HG03175 (cell line): ENCODE results near the gene ABHD5.
"Not testable (repeated sequence)": the region's sequence is repeated elsewhere in the genome, so short reads cannot be mapped to it uniquely, and the experiment has no call there.

Source experiments
- ATAC-seq: cut with Tn5 transposase; IDR thresholded peaks from one replicate; pipeline ENCODE4 v1.9.1; 2021; ENCODE audit warnings: mild to moderate bottlenecking, moderate library complexity; ENCODE audit not compliant: unreplicated experiment

The ABHD5 gene

GRCh38 chr3:43690400-43691119 is at the start of gene ABHD5:
Gene ABHD5 (plus strand): TSS chr3:43690938. CDS start chr3:43690993, 55 bp downstream.
- peak; percentile 88 for ATAC-seq

- ATAC-seq = no peak
Measured at GRCh38 chr3:43641306-43642114, 49.2 kb upstream of the ABHD5 start.

- no peak for ATAC-seq
Measured at GRCh38 chr3:43644443-43644842, 46.3 kb upstream of the ABHD5 start.

- ATAC-seq = no peak
Measured at GRCh38 chr3:43647331-43648166, 43.2 kb upstream of the ABHD5 start.

- no peak for ATAC-seq
Measured at GRCh38 chr3:43648957-43649356, 41.8 kb upstream of the ABHD5 start.

GRCh38 chr3:43649365-43649968 is 41.3 kb upstream of the ABHD5 start:
- ATAC-seq = no peak

GRCh38 chr3:43650345-43650744 is 40.4 kb upstream of the ABHD5 start:
- ATAC-seq = no peak

- ATAC-seq = not testable (repeated sequence)
Measured at GRCh38 chr3:43656390-43656789, 34.3 kb upstream of the ABHD5 start.

- ATAC-seq = no peak
Measured at GRCh38 chr3:43659250-43659880, 31.4 kb upstream of the ABHD5 start.

- ATAC-seq = not testable (repeated sequence)
Measured at GRCh38 chr3:43661376-43661775, 29.4 kb upstream of the ABHD5 start.

GRCh38 chr3:43665011-43665410 is 25.7 kb upstream of the ABHD5 start:
- not testable (repeated sequence) for ATAC-seq

GRCh38 chr3:43670635-43671522 is 19.9 kb upstream of the ABHD5 start:
- ATAC-seq = no peak

GRCh38 chr3:43674345-43675085 is 16.2 kb upstream of the ABHD5 start:
- no peak for ATAC-seq

- ATAC-seq = no peak
Measured at GRCh38 chr3:43675593-43675992, 15.1 kb upstream of the ABHD5 start.

- no peak for ATAC-seq
Measured at GRCh38 chr3:43676441-43676840, 14.3 kb upstream of the ABHD5 start.

GRCh38 chr3:43678375-43678774 is 12.4 kb upstream of the ABHD5 start:
- ATAC-seq = not testable (repeated sequence)

- ATAC-seq = not testable (repeated sequence)
Measured at GRCh38 chr3:43678887-43679449, 11.8 kb upstream of the ABHD5 start.

GRCh38 chr3:43680857-43681256 is 9.9 kb upstream of the ABHD5 start:
- not testable (repeated sequence) for ATAC-seq
